Measurements from ENCODE around the gene KCNQ2.

Gene KCNQ2

GRCh38 chr20:63469019-63469712 is 3.3 kb downstream of the KCNQ2 start:
- DNase-seq, result no peak

GRCh38 chr20:63468421-63468820 is 4.0 kb downstream of the KCNQ2 start:
- no peak for DNase-seq

- DNase-seq, result no peak
Observed at GRCh38 chr20:63467294-63468083, 5.0 kb downstream of the KCNQ2 start.

- DNase-seq, result no peak
Observed at GRCh38 chr20:63466861-63467260, 5.6 kb downstream of the KCNQ2 start.

GRCh38 chr20:63466250-63466825 is 6.1 kb downstream of the KCNQ2 start:
- no peak for DNase-seq

- no peak for DNase-seq
Observed at GRCh38 chr20:63465380-63466249, 6.8 kb downstream of the KCNQ2 start.

- no peak for DNase-seq
Observed at GRCh38 chr20:63464289-63464635, 8.2 kb downstream of the KCNQ2 start.

GRCh38 chr20:63463400-63464288 is 8.8 kb downstream of the KCNQ2 start:
- DNase-seq, result no peak

- no peak for DNase-seq
Observed at GRCh38 chr20:63462244-63462643, 10.2 kb downstream of the KCNQ2 start.

GRCh38 chr20:63461104-63461763 is 11.2 kb downstream of the KCNQ2 start:
- DNase-seq, result no peak

GRCh38 chr20:63459070-63459380 is 13.4 kb downstream of the KCNQ2 start:
- no peak for DNase-seq

- DNase-seq, result no peak
Observed at GRCh38 chr20:63458170-63459069, 14.0 kb downstream of the KCNQ2 start.

- no peak for DNase-seq
Observed at GRCh38 chr20:63457737-63458136, 14.7 kb downstream of the KCNQ2 start.

- DNase-seq, result no peak
Observed at GRCh38 chr20:63456429-63457284, 15.8 kb downstream of the KCNQ2 start.

GRCh38 chr20:63455568-63455859 is 16.9 kb downstream of the KCNQ2 start:
- DNase-seq, result no peak

- DNase-seq, result no peak
Observed at GRCh38 chr20:63454731-63455567, 17.5 kb downstream of the KCNQ2 start.

- DNase-seq, result no peak
Observed at GRCh38 chr20:63452821-63453523, 19.5 kb downstream of the KCNQ2 start.

GRCh38 chr20:63452341-63452740 is 20.1 kb downstream of the KCNQ2 start:
- DNase-seq, result no peak

Data from NCI-H2029 treated with DMSO at 0.1 percent for 48 hours (cell line).